ENCODE measurements around the gene DUSP22.

The DUSP22 gene

DNA sequence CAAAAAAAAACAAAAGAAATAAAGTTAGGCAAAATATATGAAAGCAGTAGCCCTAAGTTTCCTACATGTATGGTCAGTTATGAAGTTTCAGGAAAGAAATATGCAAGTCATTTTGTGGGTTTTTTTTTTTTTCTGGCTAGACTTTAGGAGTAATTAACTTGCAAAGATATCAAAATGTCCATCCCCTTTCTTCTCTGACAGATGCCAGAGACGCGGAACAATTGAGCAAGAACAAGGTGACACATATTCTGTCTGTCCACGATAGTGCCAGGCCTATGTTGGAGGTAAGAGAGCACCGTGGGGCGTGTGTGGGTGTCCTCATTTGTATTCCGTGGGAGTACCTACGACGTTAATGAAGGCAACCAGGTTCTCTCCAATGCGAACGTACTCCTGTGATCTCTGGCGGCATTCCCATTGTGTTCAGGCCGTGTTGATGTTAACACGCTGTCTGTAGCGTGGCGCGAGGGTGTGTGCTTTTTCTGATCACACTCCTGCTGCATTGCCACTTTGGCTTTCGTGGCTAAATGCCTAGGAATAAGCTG lies 19.5 kb downstream of the DUSP22 start:
- DNase-seq: no peak

DNA sequence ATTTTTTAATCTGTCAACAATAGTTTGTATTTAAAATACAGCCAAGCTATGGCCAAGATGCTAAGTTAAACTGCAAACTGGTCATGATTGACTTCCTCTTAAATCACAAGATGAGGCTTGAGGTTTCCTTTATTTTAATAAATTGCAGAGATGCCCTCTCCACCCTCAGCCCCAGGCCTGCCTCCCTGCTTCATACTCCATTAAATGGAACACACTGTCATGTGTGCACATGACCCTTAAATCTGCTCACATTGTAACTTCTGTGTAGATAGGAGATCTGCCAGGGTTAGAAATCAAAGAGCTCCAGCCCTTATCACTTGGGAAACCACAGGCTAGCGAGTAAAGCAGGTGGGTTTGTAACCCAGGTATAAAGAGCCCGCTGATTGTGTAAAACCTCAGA lies 20.8 kb downstream of the DUSP22 start:
- no peak for DNase-seq

DNA sequence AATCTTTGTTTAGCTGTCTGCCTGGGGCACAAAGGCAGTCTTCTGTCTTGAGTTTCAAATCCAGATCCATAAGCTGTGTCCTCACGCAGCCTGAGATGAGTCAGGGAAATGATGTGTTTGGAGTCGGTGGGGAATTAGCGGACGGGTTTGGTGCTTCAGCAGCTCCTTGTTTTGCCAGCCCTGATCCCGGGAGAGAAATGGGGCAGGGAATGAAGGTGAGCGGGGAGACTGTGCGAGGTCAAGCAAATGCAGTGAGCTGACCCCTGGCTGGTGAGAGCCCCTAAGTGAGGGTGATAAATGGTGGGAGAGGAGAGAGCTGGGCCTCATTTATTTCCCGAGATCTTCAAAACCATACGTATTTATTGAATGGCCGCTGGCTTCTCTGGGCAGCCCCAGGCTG lies 21.6 kb downstream of the DUSP22 start:
- no peak for DNase-seq

DNA sequence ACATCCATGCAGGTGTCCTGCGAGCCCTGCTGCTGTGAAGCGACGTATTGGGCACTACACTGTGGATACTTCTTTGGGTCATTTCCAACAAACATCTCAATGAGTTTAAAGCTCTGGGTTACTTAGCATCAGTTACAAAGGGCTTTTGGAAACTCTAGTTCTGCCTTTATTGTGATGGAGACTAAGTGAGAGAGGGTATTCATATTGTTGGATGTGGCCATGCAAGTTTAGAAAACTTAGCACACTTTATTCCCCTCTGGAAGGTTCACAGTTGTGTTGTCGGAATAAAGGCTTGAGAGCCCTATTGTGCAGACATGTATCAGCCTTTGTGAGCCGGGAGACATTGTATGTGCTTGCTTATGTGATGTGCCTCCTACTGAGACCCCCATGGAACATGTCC lies 22.1 kb downstream of the DUSP22 start:
- no peak for DNase-seq

DNA sequence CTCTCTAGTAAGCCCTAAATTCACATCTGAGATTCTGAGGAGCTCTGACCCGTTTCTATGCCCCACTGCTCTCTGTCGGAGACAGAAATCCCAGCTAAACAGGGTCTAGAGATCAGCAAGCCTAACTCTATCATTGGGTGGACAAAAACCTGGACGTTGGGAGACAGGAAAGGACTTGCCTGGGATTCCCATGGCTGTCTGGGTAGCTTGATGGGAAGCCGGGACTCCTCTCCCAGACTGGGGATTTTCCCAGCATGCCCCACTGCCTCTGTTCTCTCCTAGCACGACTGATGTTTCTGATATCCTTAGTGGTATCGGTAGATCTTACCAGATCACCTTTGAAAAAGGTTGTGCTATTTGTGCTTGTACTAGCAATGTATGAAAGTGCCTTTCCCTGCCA lies 22.9 kb downstream of the DUSP22 start:
- DNase-seq: no peak

DNA sequence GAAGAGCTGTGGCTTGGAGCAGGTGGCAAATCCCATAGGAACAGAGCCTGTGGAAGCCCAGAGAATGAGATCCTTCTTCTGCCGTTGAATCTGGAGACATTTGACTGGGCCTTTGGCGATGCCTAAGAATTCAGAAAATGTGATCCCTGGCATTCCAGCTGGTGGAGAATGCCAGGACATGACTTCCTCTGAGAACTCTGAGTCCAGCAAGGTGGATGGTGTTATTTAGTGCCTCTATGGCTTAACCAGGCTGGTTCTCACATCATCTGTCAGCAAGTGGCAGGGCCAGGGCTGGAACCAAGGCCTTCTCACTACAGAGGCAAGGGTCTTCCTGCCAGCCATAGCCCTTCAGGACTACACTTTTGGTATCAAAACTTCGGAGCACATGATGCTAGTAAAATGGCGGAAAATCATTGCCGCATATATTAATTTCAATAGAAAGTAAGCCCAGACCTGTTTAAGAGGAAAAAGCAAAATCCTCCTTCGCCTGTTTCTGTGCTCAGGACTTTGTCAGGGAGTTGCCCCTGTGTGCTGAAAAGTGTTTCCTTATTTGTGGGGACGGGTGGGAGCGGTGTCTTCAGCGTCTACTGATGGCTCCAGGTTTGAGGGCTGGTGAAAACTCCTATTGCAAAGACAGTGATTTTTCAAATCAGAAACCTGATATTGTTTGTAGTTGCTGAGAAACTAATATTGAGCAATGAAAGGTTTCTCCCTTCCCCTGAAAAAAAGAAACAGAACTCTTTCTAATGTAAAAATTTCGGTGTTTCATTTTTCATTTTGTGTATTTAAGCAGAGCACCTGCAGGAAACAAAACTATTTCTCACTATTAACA lies 23.9 kb downstream of the DUSP22 start:
- DNase-seq: no peak

DNA sequence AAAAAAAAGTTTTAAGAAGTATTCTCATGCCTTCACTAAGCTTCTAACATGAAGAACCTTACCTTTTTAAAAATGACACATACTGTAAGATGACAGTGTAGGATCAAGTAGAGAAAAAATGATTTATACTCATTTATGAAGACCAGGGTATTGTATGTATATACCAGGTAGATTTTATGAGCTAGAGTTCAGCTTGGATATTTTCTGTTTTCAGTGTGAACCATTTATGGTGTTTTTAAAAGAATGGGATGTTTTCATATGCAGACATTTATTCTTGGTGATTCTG lies 24.4 kb downstream of the DUSP22 start:
- DNase-seq: no peak

DNA sequence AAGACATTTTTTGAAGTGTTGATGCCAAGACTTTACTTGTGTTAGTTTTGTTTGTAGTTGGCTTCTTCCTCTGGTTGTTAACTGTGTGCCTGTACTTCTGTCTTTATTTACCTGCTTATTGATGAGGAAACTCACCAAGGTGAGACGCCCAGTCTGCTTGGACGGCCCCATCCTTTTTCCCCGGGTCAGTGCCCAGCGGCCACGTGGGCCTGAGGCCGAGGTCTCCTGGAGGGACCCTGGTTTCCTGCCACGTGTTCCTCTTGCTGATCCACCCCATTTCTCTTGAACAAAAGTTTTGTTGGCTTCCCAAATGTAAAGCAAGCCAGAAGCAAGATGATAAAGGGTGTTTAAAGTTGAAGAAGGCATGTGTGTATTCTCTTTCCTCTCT lies 24.8 kb downstream of the DUSP22 start:
- no peak for DNase-seq

DNA sequence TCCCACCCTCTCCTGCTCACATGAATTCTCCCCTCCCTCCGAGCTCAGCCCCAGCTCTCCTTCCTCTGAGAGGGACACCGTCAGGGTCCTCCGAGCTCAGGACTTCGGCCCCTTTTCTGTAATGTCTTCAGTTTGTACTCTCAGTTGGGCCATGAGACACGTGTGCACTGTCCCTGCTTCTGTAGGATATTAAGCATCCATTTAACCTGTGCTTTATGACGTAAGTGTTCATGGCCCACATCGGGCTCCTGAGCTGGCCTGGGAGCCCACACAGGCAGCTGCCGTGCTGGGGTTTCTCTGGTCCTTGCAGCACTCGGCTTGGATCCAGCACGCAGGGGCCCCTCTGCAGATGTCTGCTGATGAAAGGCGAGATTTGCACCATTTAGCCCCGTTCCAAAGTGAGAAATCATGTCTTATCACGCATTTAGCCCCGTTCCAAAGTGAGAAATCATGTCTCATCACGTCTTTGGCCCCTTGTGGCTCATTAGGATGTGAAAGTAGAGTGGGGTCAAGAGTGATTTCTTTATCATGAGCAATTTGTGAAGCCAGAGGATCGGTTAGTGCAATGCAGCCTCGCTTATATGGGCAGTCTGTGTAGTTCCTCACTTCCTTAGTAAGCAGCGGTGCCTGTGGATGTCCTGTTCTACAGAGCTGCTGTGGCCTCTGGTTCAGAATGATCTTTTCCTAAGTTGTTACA lies 25.3 kb downstream of the DUSP22 start:
- DNase-seq: no peak

DNA sequence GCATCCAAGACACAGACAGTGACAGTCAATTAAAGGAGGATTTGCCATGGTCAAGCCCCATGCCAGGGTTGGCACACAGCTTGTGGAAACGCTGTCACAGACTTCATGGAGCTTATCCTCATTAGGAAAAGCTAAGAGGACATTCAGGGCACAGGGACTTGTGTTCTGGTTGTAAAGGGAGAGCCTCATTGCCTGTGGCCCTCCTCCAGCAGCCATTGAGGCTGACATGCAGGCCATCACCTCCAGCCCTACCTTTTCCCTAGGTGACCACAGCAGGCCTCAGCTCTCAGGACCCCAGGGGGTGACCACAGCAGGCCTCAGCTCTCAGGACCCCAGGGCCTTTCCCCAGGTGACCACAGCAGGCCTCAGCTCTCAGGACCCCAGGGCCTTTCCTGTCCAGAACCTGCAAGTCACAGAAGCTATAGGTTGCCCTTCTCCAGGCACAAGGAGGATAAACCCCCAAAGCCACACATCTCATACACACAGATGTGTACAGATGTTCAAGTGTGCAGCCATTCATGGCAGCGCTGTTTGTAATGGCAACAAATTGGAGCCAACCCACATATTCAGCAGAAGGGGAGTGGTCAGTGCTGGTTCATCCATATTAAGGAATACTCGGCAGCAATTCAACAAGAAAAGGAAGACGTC lies 26.1 kb downstream of the DUSP22 start:
- no peak for DNase-seq

DNA sequence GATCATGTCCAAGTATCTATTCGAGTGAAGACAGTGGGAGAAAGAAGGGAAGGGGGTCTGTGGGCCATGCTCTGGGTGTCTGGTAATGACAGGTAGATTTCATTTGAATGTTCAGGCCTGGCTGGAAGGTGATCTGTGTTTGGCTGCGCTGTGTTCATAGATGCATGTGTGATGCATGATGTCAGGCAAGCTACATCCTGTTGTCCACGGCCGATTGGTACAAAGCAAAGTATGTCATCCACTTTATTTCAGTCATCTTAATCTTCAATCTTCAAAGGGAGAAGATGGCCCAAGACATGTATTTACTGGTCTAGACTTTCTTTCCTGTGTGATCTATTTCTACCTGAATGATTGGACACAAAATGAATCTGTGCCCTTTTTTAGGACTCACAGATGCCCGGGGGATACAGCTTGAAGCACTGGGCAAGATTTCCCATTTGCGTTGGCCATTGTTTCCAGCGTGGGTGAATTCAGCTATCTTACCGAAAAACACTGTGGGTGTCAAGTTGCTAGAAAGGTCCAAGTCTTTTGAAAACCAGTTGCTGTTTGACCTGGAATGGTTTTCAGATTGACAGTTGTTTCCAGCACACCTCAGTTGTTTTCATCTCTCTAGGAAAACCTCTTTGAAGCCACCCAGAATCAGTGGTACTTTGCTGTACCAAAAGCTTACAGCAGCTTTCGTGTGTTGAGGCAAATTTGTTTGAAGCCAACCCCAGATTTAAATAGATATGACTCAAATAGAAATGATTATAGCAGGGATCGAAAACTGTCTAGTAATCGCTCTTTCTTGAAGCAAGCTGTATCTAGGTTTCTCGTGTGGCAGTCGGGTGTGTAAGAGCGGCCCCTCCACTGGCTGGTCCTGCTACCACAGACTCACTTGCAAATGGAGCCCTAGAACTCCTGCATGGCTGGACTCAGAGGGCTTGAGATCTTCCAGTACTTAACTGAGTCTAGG lies 27.2 kb downstream of the DUSP22 start:
- no peak for DNase-seq

DNA sequence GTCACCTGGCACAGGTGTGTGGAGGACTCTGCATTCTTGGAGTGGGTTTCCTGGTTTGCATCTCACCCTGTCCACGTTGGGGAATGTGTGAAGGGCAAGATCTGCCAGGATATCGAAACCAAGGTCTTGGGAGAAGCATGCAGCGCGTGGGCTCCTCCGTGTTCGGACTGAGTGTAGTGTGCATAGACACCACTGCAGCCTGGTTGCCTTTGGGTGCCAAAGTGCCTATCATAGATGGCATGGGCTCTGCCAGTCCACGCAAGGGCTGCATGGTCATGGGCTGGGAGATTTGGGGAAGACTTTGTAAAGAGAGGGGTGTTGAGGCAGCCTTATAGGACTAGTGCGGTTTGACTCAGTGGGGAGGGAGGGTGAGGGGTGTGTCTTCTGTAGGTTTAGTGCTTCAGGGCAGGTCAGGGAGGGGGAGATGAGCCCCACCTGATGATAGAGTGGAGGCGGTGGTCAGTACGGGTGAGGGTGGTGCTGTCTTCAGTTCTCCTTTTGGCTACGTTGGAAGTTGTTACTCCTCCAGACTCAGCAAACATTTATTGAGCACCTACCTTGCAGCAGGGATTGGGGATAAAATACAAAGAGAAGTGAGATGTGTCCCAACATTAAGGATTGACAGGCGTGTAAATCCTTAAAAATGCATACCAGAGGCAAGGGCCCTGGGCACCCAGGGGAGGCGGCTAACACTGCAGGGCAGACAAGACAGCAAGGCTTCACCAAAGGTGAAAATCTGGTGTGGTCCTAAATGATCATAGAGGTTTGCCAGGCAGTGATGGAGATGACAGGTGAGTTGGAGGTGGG lies 28.3 kb downstream of the DUSP22 start:
- no peak for DNase-seq

DNA sequence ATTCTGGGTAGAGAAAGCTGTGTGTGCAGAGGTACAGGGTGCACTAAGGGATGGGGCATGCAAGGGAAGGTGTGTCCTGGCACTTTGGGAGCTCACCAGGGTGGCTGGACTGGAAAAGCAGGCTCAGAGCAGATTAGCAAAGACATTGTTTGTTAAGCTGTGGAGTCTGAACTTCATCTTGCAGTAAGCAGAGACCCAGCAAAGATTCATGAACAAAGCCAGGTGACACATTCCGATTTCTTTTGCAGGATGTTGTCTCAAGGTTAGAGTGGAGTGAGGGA lies 28.8 kb downstream of the DUSP22 start:
- no peak for DNase-seq

DNA sequence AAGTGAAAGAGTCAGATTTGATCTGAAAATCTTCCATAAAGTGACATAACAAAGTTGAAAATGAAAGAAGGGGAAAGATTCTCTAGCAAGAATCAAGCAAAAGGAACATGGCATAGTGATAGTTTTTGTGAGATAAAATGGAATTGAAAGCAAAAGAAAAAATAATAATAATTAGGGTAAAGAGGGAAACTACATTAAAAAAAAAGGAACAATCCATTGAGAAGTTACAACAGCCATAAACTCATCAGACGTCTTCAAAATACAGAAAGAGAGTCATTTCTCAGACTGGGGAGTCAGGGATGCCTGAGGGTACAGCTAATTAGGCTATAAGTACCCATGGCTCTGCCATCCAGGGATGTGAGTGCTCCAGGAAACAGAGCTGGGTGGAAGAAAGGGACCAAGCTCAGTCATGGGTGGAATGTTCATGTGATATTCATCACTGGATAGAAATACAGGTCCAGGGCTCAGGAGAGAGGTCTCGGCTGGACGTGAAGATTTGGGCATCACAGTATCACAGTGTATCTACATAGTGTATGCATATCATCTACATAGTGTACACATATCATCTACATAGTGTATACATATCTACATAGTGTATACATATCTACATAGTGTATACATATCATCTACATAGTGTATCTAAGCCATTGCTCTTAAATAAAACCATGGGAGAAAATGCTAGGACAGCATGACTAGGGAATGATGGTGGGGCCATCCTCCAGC lies 29.4 kb downstream of the DUSP22 start:
- DNase-seq: no peak

DNA sequence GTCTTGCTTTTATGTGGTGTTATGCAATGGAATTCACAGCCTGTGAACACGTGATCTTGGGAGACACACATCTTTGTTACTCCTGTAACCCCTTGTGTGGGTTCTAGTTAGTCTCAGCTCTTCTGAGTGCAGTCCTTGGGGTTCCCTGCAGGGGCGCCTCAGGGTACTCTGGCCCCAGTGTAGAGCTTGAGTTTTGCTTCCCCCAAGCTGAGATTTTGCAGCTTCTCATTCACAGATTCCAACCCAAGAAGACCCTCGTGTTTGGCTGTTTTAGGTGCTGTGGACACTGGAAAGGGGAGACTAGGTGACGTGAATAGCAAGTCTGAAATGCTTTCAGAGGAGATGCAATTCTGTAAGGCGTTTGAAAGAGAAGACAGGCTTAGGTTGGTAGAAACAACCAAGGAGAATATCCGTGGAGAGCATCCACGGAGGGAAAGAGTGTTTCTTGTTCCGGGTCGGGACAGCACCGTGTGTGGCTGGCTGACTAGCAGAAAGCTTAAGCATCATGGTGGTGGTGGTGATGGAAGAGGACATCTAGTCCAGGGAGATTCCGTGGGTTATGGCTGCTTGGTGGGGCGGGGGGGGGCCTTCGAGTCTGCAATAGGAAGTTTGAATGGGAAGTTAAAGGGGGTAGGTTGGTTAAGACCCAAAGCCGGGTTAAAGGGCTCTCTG lies 30.1 kb downstream of the DUSP22 start:
- no peak for DNase-seq

DNA sequence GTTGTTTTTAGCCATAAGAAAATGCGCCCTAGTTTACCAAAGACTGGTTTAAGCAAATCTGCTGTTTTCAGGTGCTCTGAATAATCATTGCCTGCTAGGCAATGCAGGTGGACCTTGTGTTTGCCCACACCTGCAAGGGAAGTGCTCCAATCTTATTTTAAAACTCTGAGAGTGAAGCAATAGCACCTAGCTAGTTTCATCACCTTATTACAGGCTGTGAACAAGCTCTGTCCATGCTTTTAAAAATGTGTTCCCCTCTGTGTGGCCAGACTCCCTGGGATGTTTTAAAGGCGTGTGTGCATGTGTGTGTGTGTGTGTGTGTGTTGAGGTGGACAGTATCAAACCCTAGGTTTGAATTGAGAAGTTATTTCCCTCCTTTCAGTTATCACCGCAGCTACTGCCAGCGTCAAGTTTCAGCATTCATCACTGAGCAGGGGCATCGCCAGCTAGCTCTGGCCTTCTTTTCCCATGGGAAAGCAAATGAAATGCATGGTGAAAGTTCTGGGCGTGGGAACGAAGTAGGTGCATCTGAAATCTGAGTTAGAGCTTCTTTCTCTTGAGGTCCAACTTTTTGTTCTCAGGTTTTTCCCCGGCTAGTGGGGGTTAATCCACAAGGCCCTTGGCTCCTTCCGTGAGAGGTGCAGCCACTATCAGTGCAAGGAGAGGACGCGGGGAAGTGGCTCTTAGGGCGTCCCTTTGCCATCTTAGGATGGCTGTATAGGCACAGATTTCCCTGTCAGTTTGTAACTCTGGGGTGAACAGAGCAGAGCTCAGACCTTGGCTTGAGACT lies 30.8 kb downstream of the DUSP22 start:
- no peak for DNase-seq

DNA sequence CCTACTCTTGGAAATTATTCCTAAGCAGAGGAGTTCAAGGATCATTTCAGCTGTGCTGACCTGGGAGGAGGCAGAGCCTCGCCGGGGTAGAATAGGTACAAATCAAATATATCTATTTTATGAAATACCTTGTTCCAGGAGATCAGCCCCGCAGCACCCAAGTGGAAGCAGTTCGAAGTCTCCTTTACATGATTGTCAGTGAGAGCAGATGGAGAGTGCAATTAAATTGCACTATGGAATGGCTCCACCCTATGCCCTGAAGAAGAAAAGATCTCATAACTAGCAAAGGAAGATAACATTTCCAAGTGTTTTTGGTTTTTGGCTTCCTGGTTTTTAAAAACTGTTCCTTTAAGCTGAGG lies 31.4 kb downstream of the DUSP22 start:
- no peak for DNase-seq

DNA sequence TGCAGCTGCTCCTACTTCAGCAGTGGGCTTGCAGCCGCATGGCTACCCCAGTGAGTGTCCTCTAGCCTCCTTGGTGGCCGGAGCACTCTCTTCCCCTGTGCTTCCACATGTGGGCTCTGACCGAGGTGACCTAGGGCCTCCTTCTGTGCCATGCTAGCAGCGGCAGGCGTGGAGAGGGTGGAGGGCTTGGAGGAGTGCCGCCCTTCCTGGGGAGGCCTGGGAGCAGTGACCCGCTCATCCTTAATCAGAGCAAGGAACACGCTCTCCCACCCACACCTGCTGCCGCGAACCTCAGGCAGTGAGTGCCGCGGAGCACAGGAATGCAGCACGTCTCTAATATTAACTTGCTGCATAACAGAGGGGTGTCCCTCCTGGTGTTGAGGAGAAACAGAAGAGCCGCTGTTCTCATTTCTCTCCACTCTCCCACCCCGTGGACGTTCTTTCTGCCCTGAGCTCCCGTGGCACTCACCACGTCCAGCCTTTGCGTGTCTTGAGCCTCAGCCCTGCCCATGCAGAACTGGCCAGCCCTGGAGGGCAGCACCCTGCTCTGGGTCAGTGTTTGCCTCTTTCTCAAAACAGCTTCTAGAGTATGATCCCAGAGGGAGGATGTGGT lies 31.9 kb downstream of the DUSP22 start:
- DNase-seq: no peak

DNA sequence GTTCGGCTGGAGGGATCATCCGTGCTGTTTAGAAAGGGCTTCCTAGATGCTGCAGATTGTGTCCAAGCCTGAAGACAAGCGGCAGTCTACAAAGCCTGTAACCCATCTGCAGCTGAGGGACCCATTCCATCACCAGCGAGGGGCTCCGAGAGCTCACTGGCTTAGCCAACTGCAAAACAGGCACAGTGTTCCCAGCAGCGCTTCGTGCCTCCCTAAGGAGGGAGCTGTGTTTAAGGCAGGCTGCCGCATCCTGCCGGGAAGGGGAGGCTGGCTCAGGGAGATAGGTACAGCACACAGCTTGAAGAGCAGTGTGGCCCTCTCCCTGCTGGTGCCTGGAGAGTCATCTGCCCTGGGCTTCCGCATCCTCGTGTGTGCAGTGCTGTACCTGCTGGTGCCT lies 32.4 kb downstream of the DUSP22 start:
- no peak for DNase-seq
